Naive thymus-derived CD4-positive, alpha-beta T cell (primary cell): Measurements from ENCODE around the gene RRAS2. TPM values are rescaled to one million over a fixed set of nuclear protein-coding genes. Genes with fewer than 3 reads are reported as not detected.

ENCODE experiments used
- ATAC-seq: fragments of 150-1000 bp; cut with Tn5 transposase; 2 replicates; pipeline ENCODE4 v1.10.0; 2021; ENCODE audit warnings: mild to moderate bottlenecking, moderate library complexity
- CTCF ChIA-PET: fragments of 350-600 bp; sonication (Branson Sonifier 250); formaldehyde crosslinking; loops from one replicate; lab custom pipeline; 2021; ENCODE audit warnings: antibody characterized with exemption; lab: Charles Lee
- POLR2A ChIA-PET: fragments of 350-600 bp; sonication (Branson Sonifier 250); formaldehyde crosslinking; loops from one replicate; lab custom pipeline; 2021; ENCODE audit warnings: antibody characterized with exemption, inconsistent platforms; lab: Charles Lee
- DNase-seq, 9 donors: peaks; one replicate each; pipeline versions ENCODE4 v3.0.0 to v3.0.0-alpha.2; 2020 to 2022; ENCODE audit warnings: mixed read lengths in 1 of 9
- H3K27ac ChIP-seq: one replicate; pipeline ENCODE4 v1.7.0; 2013; ENCODE audit warnings: mild to moderate bottlenecking, low read depth, low read length, moderate library complexity
- H3K27me3 ChIP-seq, 2 donors: one replicate each; pipeline ENCODE4 v1.7.0; 2013; ENCODE audit warnings: low read length in 2 of 2, mild to moderate bottlenecking in 2 of 2, moderate library complexity in 2 of 2; ENCODE audit not compliant: control insufficient read depth in 2 of 2, insufficient read depth in 2 of 2
- H3K36me3 ChIP-seq, 3 experiments: 1 replicate in 2 of 3; 2 replicates in 1 of 3; pipeline ENCODE4 v1.7.0; 2013; ENCODE audit warnings: low read length in 3 of 3, mild to moderate bottlenecking in 3 of 3, moderate library complexity in 1 of 3; ENCODE audit not compliant: insufficient read depth in 3 of 3, control insufficient read depth in 2 of 3
- H3K4me1 ChIP-seq, 2 donors: one replicate each; pipeline ENCODE4 v1.7.0; 2013; ENCODE audit warnings: low read length in 2 of 2, mild to moderate bottlenecking in 2 of 2, moderate library complexity in 1 of 2; ENCODE audit not compliant: control insufficient read depth in 2 of 2, insufficient read depth in 2 of 2
- H3K4me3 ChIP-seq: 2 replicates; pipeline ENCODE4 v1.7.0; 2013; ENCODE audit warnings: mild to moderate bottlenecking, low read length
- H3K9me3 ChIP-seq, 3 experiments: 1 replicate in 2 of 3; 2 replicates in 1 of 3; pipeline ENCODE4 v1.7.0; 2013; ENCODE audit warnings: low read length in 3 of 3; ENCODE audit not compliant: control insufficient read depth in 2 of 3
- H3K27ac Mint-ChIP-seq, 9 donors: one replicate each; pipeline ENCODE4 v1.8.0; 2020 to 2022; ENCODE audit warnings: mixed read lengths in 9 of 9, mild to moderate bottlenecking in 8 of 9, moderate library complexity in 5 of 9, inconsistent platforms in 2 of 9
- H3K27me3 Mint-ChIP-seq, 5 donors: one replicate each; pipeline ENCODE4 v1.8.0; 2021 to 2022; ENCODE audit warnings: mixed read lengths in 5 of 5, mild to moderate bottlenecking in 1 of 5
- H3K36me3 Mint-ChIP-seq, 5 donors: one replicate each; pipeline ENCODE4 v1.8.0; 2020 to 2022; ENCODE audit warnings: mixed read lengths in 5 of 5, mild to moderate bottlenecking in 3 of 5, inconsistent platforms in 1 of 5
- H3K4me1 Mint-ChIP-seq, 7 donors: one replicate each; pipeline ENCODE4 v1.8.0; 2020 to 2022; ENCODE audit warnings: mixed read lengths in 7 of 7, mild to moderate bottlenecking in 3 of 7, inconsistent platforms in 1 of 7
- H3K4me3 Mint-ChIP-seq, 10 donors: one replicate each; pipeline ENCODE4 v1.8.0; 2020 to 2022; ENCODE audit warnings: mild to moderate bottlenecking in 10 of 10, mixed read lengths in 10 of 10, moderate library complexity in 6 of 10, inconsistent platforms in 2 of 10
- H3K9me3 Mint-ChIP-seq, 11 donors: one replicate each; pipeline ENCODE4 v1.8.0; 2020 to 2022; ENCODE audit warnings: mixed read lengths in 11 of 11, mild to moderate bottlenecking in 4 of 11, inconsistent platforms in 1 of 11, moderate library complexity in 1 of 11
- intact Hi-C, 2 donors: fragments of 100-400 bp; cut with micrococcal nuclease; formaldehyde crosslinking; loops; one replicate each; pipeline ENCODE4 v1.15.1; 2023
- polyA plus RNA-seq, 2 donors: library from polyadenylated mRNA; unstranded; fragments of 300-500 nt; fragmentation: Illumina TruSeq; gene quantifications; one replicate each; pipeline ENCODE4 v1.2.3, GENCODE V29; 2021
- total RNA-seq, 6 experiments: library from RNA in 5 of 6; stranded (reverse) in 5 of 6; gene quantifications; 1 replicate in 5 of 6; 2 replicates in 1 of 6; pipeline ENCODE4 v1.2.3 and lab custom pipeline; 2021 to 2026

Gene RRAS2
- total and polyA plus RNA-seq, 7 experiments from 2014 or later: 6.0 to 55.3 (median 14.6) TPM

- Histone ChIP-seq H3K27me3 (no peaks in the 10 kb centered on the region), H3K36me3 (peaks cover 0 to 2% (median 0%) of the 10 kb centered on the region in 3 experiments), H3K27ac (no peak overlapping the region), H3K4me1 (peaks cover 14 to 38% of the 10 kb centered on the region in 2 donors), H3K4me3 (peak overlapping the region; percentile 15), H3K9me3 (no peaks in the 10 kb centered on the region)
- H3K4me3 Mint-ChIP-seq: peak overlapping the region in 9 of 10 donors; percentile 2 to 67 (median 42)
- intact Hi-C loops: loop anchor here in 1 of 2 donors (1.0 to 5.0 kb wide), 3 partner anchors 32 to 97 kb away; partner anchors contain the start of gene RRAS2
- H3K27ac Mint-ChIP-seq: peak overlapping the region in 4 of 9 donors; percentile 28 to 50 (median 48)
- DNase-seq: peak in 7 of 9 donors; percentile 24 to 65 (median 47)
- CTCF ChIA-PET: interaction anchor here (0.7 kb wide), 1 partner anchor 175 kb away, joined by 3 read pairs; no protein-coding TSS in a partner anchor
- no peaks in the 10 kb centered on the region for H3K27me3 Mint-ChIP-seq
- peaks cover 0 to 30% (median 0%) of the 10 kb centered on the region in 5 donors for H3K36me3 Mint-ChIP-seq
- POLR2A ChIA-PET: interaction anchor here (0.5 kb wide), 1 partner anchor 464 kb away, joined by 3 read pairs; no protein-coding TSS in a partner anchor
- peaks cover 0 to 2% (median 0%) of the 10 kb centered on the region in 11 donors for H3K9me3 Mint-ChIP-seq
- H3K4me1 Mint-ChIP-seq: peaks cover 8 to 72% (median 34%) of the 10 kb centered on the region in 7 donors
- peak; percentile 82 for ATAC-seq
These were observed 39.0 kb downstream of the RRAS2 start for GRCh38 chr11:14320020-14320419.

DNA sequence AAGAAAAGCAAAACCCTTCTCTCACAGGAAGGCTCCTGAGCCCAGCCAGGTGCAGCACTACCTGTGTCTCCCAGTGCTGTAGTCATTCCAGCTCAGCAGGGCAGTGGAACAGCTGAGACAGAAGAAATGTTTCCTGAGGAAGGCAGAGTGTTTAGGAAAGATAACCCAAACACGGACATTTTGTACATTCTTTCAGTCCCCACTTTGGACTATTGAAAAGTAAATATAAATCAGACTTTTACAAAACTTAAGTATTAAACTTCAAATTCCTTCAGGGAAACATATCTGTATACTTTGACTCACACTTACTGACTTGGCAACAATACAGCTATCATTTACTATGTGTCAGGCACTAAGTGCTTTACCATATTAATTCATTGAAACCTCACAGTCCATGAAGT is 40.4 kb downstream of the RRAS2 start:
- H3K9me3 Mint-ChIP-seq: peaks cover 0 to 2% (median 0%) of the 10 kb centered on the region in 11 donors
- H3K4me3 Mint-ChIP-seq: peak overlapping the region in 1 of 10 donors; percentile 19
- intact Hi-C loops: no loop called here

GRCh38 chr11:14317659-14318325 is 41.2 kb downstream of the RRAS2 start:
- H3K9me3 Mint-ChIP-seq: peaks cover 0 to 2% (median 0%) of the 10 kb centered on the region in 11 donors
- Histone ChIP-seq H3K4me1 (peaks cover 14 to 52% of the 10 kb centered on the region in 2 donors), H3K9me3 (no peaks in the 10 kb centered on the region), H3K27me3 (no peaks in the 10 kb centered on the region), H3K4me3 (no peak overlapping the region), H3K27ac (no peak overlapping the region), H3K36me3 (no peaks in the 10 kb centered on the region)
- no peak for ATAC-seq
- H3K4me1 Mint-ChIP-seq: peaks cover 8 to 70% (median 36%) of the 10 kb centered on the region in 7 donors
- peaks cover 0 to 23% (median 0%) of the 10 kb centered on the region in 5 donors for H3K36me3 Mint-ChIP-seq
- intact Hi-C loops: no loop called here
- no peaks in the 10 kb centered on the region for H3K27me3 Mint-ChIP-seq
- CTCF ChIA-PET: interaction anchor here (0.9 kb wide), 1 partner anchor 137 kb away, joined by 3 read pairs; no protein-coding TSS in a partner anchor
- POLR2A ChIA-PET: interaction anchor here (1.1 kb wide), 1 partner anchor 756 kb away, joined by 3 read pairs; the partner anchor contains the start of gene CALCB
- H3K4me3 Mint-ChIP-seq: peak overlapping the region in 1 of 10 donors; percentile 10
- H3K27ac Mint-ChIP-seq: peak overlapping the region in 2 of 9 donors; percentile 12 to 21
- DNase-seq: no peak

More for the DNA sequence above, 40.4 kb downstream of the RRAS2 start:
- Mint-ChIP-seq H3K27ac (no peak overlapping the region), H3K36me3 (peaks cover 0 to 26% (median 0%) of the 10 kb centered on the region in 5 donors), H3K27me3 (no peaks in the 10 kb centered on the region), H3K4me1 (peaks cover 8 to 70% (median 34%) of the 10 kb centered on the region in 7 donors)
- Histone ChIP-seq H3K4me3 (no peak overlapping the region), H3K27ac (no peak overlapping the region), H3K27me3 (no peaks in the 10 kb centered on the region), H3K36me3 (no peaks in the 10 kb centered on the region), H3K4me1 (peaks cover 14 to 44% of the 10 kb centered on the region in 2 donors), H3K9me3 (no peaks in the 10 kb centered on the region)
- CTCF ChIA-PET: interaction anchor here (0.7 kb wide), 1 partner anchor 119 kb away, joined by 4 read pairs; no protein-coding TSS in a partner anchor
- ATAC-seq (no peak), DNase-seq (no peak)
- POLR2A ChIA-PET: interaction anchor here (1.1 kb wide), 1 partner anchor 755 kb away, joined by 3 read pairs; the partner anchor contains the start of gene CALCB

- ATAC-seq (no peak), DNase-seq (no peak)
- peaks cover 7 to 59% (median 23%) of the 10 kb centered on the region in 7 donors for H3K4me1 Mint-ChIP-seq
- Histone ChIP-seq H3K27me3 (no peaks in the 10 kb centered on the region), H3K4me1 (peaks cover 7 to 50% of the 10 kb centered on the region in 2 donors), H3K27ac (no peak overlapping the region), H3K36me3 (no peaks in the 10 kb centered on the region), H3K9me3 (no peaks in the 10 kb centered on the region), H3K4me3 (no peak overlapping the region)
- ChIA-PET POLR2A (interaction anchor here (0.5 kb wide), 1 partner anchor 38 kb away, joined by 3 read pairs; no protein-coding TSS in a partner anchor), CTCF (interaction anchor here (0.7 to 1.5 kb wide), 2 partner anchors 11 to 14 kb away, joined by 3 to 4 read pairs; no protein-coding TSS in a partner anchor)
- no peaks in the 10 kb centered on the region for H3K27me3 Mint-ChIP-seq
- no peak overlapping the region for H3K4me3 Mint-ChIP-seq
- peak overlapping the region in 1 of 9 donors; percentile 32 for H3K27ac Mint-ChIP-seq
- H3K36me3 Mint-ChIP-seq: peaks cover 0 to 14% (median 0%) of the 10 kb centered on the region in 5 donors
- intact Hi-C loops: no loop called here
- H3K9me3 Mint-ChIP-seq: no peaks in the 10 kb centered on the region
These were observed 43.9 kb downstream of the RRAS2 start for GRCh38 chr11:14315130-14315529.

DNA sequence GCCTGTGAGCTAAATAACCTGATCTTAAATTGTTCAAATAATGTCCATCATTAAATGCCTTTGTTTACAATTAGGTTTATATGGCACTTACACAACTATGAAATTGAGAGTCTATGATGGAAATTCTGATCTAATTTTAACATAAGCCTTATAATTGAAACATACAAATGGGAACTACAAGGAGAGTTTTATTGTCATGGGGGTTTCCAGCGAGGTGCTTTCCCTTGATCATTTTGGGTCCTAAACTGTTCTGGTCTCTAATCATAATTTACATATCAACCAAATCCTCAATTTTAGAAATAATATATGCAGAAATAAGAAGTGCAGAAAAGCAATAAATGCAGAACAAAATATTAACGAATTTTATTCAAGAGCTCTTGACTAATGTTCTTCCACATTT is 44.9 kb downstream of the RRAS2 start:
- H3K36me3 ChIP-seq: no peaks in the 10 kb centered on the region
- no peak overlapping the region for H3K4me3 ChIP-seq
- peaks cover 0 to 42% of the 10 kb centered on the region in 2 donors for H3K4me1 ChIP-seq
- Mint-ChIP-seq H3K9me3 (no peaks in the 10 kb centered on the region), H3K27ac (no peak overlapping the region), H3K4me3 (no peak overlapping the region), H3K36me3 (peaks cover 0 to 14% (median 0%) of the 10 kb centered on the region in 5 donors), H3K4me1 (peaks cover 0 to 51% (median 14%) of the 10 kb centered on the region in 7 donors), H3K27me3 (no peaks in the 10 kb centered on the region)
- no peaks in the 10 kb centered on the region for H3K27me3 ChIP-seq
- POLR2A ChIA-PET: no interaction called here
- intact Hi-C loops: no loop called here
- CTCF ChIA-PET: interaction anchor here (0.7 to 1.5 kb wide), 2 partner anchors 10 to 521 kb away, joined by 3 to 4 read pairs; no protein-coding TSS in a partner anchor
- H3K27ac ChIP-seq: no peak overlapping the region
- ATAC-seq (no peak), DNase-seq (no peak)
- no peaks in the 10 kb centered on the region for H3K9me3 ChIP-seq

GRCh38 chr11:14312736-14313438 is 46.1 kb downstream of the RRAS2 start:
- no peak overlapping the region for H3K4me3 ChIP-seq
- ATAC-seq (peak; percentile 10), DNase-seq (no peak)
- Mint-ChIP-seq H3K4me3 (peak overlapping the region in 2 of 10 donors; percentile 0 to 44), H3K27me3 (no peaks in the 10 kb centered on the region), H3K27ac (no peak overlapping the region), H3K9me3 (no peaks in the 10 kb centered on the region), H3K36me3 (peaks cover 0 to 12% (median 0%) of the 10 kb centered on the region in 5 donors), H3K4me1 (peaks cover 0 to 39% (median 10%) of the 10 kb centered on the region in 7 donors)
- H3K27ac ChIP-seq: no peak overlapping the region
- CTCF ChIA-PET: interaction anchor here (0.5 to 0.7 kb wide), 2 partner anchors 51 to 538 kb away, joined by 3 read pairs; no protein-coding TSS in a partner anchor
- H3K4me1 ChIP-seq: peaks cover 0 to 39% of the 10 kb centered on the region in 2 donors
- no peaks in the 10 kb centered on the region for H3K9me3 ChIP-seq
- intact Hi-C loops: no loop called here
- H3K27me3 ChIP-seq: no peaks in the 10 kb centered on the region
- POLR2A ChIA-PET: no interaction called here
- H3K36me3 ChIP-seq: no peaks in the 10 kb centered on the region
